HCT116 (cell line): ENCODE data around the gene TAF3.

Experiments
- POLR2A ChIP-seq: IDR thresholded peaks from 2 replicates; pipeline ENCODE4 v1.7.0; 2011; ENCODE audit warnings: borderline replicate concordance; ENCODE audit not compliant: insufficient read depth, insufficient read length; ENCODE audit errors: extremely low read depth
- POLR2AphosphoS5 ChIP-seq: IDR thresholded peaks from 2 replicates; pipeline ENCODE4 v1.6.1; 2011; ENCODE audit warnings: mild to moderate bottlenecking, low read depth, low read length, moderate library complexity
- RAD21 ChIP-seq: IDR thresholded peaks from 2 replicates; pipeline ENCODE4 v1.6.1; 2012; ENCODE audit warnings: low read depth, mild to moderate bottlenecking
- YY1 ChIP-seq: IDR thresholded peaks from 2 replicates; pipeline ENCODE4 v1.6.1; 2011; ENCODE audit warnings: low read length, low read depth, moderate library complexity, mild to moderate bottlenecking; ENCODE audit not compliant: insufficient replicate concordance; ENCODE audit errors: extremely low read depth
- TF ChIP-seq, protein P1 (sequence below), 3 experiments: fragments of 200-600 bp in 1 of 3; sonication (generic) in 1 of 3; IDR thresholded peaks in 2 of 3; conservative IDR thresholded peaks in 1 of 3; 2 replicates each; pipeline ENCODE4 v1.5.1; 2012 to 2017; ENCODE audit warnings: low read depth in 2 of 3, low read length in 2 of 3, antibody characterized with exemption in 1 of 3, borderline replicate concordance in 1 of 3, control low read depth in 1 of 3, mild to moderate bottlenecking in 1 of 3, mixed read lengths in 1 of 3, mixed run types in 1 of 3, moderate library complexity in 1 of 3; ENCODE audit not compliant: insufficient read depth in 1 of 3
- TF ChIP-seq, protein P2 (sequence below): IDR thresholded peaks from 2 replicates; pipeline ENCODE4 v1.6.1; 2012
- TF ChIP-seq, protein P3 (sequence below): IDR thresholded peaks from 2 replicates; pipeline ENCODE4 v1.6.1; 2012; ENCODE audit warnings: low read depth

DNA sequence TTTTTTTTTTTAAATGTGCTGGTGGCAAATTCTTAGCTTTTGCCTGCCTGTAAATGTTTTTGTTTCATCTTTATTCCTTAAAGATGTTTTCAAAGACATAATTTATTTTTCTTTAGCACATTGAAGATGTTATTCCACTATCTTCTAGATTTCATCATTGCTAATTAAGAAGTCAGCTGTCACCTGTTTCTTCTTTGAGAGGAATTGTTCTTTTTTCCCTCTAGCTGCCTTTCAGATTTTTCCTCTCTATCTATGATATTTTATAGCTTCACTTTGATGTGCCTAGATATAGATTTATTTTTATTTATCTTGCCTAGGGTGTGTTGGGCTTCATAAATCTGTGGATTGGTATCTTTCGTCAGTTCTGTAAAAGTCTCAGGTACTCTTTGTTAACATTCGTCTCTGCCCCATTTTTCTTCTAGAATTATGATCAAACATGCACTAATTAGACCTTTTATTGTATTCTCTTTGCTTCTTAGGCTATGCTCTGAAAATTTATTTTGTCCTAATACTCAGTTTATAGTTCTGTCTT lies 186.2 kb downstream of the TAF3 start:
- TF ChIP-seq, protein P1, sequence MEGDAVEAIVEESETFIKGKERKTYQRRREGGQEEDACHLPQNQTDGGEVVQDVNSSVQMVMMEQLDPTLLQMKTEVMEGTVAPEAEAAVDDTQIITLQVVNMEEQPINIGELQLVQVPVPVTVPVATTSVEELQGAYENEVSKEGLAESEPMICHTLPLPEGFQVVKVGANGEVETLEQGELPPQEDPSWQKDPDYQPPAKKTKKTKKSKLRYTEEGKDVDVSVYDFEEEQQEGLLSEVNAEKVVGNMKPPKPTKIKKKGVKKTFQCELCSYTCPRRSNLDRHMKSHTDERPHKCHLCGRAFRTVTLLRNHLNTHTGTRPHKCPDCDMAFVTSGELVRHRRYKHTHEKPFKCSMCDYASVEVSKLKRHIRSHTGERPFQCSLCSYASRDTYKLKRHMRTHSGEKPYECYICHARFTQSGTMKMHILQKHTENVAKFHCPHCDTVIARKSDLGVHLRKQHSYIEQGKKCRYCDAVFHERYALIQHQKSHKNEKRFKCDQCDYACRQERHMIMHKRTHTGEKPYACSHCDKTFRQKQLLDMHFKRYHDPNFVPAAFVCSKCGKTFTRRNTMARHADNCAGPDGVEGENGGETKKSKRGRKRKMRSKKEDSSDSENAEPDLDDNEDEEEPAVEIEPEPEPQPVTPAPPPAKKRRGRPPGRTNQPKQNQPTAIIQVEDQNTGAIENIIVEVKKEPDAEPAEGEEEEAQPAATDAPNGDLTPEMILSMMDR (IDR thresholded peaks at IDR 0.05 in 2 of 3, conservative IDR thresholded peaks at IDR 0.05 in 1 of 3; ENCODE audit: borderline replicate concordance in 1 of 3, insufficient read depth in 1 of 3, low read depth in 2 of 3, low read length in 2 of 3), result no peak
- TF ChIP-seq POLR2AphosphoS5 (no peak), POLR2A (no peak), YY1 (no peak), RAD21 (no peak)
- TF ChIP-seq, protein P2, sequence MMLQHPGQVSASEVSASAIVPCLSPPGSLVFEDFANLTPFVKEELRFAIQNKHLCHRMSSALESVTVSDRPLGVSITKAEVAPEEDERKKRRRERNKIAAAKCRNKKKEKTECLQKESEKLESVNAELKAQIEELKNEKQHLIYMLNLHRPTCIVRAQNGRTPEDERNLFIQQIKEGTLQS, result no peak
- TF ChIP-seq, protein P3, sequence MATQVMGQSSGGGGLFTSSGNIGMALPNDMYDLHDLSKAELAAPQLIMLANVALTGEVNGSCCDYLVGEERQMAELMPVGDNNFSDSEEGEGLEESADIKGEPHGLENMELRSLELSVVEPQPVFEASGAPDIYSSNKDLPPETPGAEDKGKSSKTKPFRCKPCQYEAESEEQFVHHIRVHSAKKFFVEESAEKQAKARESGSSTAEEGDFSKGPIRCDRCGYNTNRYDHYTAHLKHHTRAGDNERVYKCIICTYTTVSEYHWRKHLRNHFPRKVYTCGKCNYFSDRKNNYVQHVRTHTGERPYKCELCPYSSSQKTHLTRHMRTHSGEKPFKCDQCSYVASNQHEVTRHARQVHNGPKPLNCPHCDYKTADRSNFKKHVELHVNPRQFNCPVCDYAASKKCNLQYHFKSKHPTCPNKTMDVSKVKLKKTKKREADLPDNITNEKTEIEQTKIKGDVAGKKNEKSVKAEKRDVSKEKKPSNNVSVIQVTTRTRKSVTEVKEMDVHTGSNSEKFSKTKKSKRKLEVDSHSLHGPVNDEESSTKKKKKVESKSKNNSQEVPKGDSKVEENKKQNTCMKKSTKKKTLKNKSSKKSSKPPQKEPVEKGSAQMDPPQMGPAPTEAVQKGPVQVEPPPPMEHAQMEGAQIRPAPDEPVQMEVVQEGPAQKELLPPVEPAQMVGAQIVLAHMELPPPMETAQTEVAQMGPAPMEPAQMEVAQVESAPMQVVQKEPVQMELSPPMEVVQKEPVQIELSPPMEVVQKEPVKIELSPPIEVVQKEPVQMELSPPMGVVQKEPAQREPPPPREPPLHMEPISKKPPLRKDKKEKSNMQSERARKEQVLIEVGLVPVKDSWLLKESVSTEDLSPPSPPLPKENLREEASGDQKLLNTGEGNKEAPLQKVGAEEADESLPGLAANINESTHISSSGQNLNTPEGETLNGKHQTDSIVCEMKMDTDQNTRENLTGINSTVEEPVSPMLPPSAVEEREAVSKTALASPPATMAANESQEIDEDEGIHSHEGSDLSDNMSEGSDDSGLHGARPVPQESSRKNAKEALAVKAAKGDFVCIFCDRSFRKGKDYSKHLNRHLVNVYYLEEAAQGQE, result no peak
